Measurements from ENCODE around the gene AHI1. TPM values are rescaled to one million over a fixed set of nuclear protein-coding genes. Genes with fewer than 3 reads are reported as not detected.

Gene AHI1
- total and polyA plus RNA-seq, 11 donors, result 5.7 to 17.1 (median 10.3) TPM

DNA sequence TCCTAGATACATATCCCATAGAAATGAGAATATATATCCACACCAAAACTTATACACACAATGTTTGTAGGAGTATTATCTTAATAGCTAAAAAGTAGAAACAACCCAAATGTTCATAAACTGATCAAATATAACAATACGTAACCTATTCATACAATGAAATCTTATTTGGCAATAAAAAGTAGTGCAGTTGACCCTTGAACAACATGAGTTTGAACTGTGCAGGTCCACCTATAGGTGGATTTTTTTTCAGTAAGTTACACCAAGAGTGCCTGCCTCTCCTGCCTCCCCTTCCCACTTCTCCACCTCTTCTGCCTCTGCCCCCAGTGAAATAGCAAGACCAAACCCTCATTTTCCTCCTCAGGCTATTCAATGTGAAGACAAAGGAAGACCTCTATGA is 95.2 kb downstream of the AHI1 start:
- ATAC-seq, result no peak
- peaks cover 0 to 58% (median 14%) of the 10 kb centered on the region in 9 donors for H3K36me3 ChIP-seq
- DNase-seq, result no peak
- no peak for TF ChIP-seq POLR2A (IDR thresholded peaks at IDR 0.05)
- TF ChIP-seq, protein P1, sequence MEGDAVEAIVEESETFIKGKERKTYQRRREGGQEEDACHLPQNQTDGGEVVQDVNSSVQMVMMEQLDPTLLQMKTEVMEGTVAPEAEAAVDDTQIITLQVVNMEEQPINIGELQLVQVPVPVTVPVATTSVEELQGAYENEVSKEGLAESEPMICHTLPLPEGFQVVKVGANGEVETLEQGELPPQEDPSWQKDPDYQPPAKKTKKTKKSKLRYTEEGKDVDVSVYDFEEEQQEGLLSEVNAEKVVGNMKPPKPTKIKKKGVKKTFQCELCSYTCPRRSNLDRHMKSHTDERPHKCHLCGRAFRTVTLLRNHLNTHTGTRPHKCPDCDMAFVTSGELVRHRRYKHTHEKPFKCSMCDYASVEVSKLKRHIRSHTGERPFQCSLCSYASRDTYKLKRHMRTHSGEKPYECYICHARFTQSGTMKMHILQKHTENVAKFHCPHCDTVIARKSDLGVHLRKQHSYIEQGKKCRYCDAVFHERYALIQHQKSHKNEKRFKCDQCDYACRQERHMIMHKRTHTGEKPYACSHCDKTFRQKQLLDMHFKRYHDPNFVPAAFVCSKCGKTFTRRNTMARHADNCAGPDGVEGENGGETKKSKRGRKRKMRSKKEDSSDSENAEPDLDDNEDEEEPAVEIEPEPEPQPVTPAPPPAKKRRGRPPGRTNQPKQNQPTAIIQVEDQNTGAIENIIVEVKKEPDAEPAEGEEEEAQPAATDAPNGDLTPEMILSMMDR (IDR thresholded peaks at IDR 0.05), result no peak
- H3K27me3 ChIP-seq, result no peaks in the 10 kb centered on the region
- 95 to 100% (median 99%) methylated on average over 1 of the region's 1 CpG for WGBS, 4 donors
- intact Hi-C loops (cut with DNase I), result no loop called here
- no peak overlapping the region for H3K27ac ChIP-seq
- H3K4me3 ChIP-seq, result no peak overlapping the region
- H3K4me1 ChIP-seq, result no peaks in the 10 kb centered on the region
- H3K9me3 ChIP-seq, result no peaks in the 10 kb centered on the region

DNA sequence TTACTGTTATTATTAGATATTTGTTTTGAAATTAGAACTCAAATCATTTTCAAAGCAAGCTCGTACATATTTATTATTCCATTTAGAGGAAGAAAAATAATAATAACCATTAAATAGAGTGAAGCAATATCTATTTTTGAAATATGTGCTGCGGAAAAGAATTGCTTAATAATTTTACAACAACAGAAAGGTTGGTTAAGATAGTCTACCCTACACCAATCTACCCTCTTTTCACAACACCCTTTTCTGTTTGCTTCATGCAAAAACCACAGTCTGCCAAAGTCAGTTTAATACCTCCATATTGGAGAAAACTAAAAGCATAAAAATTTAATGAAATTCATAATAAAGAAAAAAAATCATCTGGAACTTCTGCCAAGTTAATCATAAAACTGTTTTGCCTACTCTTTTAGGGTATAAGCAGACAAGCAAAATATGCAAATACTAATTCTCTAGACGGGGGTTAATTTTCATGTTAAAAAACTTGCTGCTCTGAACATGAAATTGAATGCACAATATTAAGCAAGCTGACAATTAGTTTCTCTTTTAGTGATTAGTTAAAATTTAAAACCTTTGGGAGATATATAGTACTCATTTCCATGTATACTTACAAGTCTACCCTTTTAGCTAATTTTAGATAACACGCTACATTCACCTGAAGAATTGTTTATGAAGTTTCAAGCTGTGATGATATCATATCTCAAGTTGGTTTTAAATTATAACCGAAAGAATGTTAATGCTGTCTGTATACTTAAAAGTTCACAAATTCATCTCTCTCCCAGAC is 100.2 kb downstream of the AHI1 start:
- Histone ChIP-seq H3K27ac (no peak overlapping the region), H3K9me3 (no peaks in the 10 kb centered on the region), H3K4me3 (no peak overlapping the region), H3K36me3 (peaks cover 0 to 33% (median 0%) of the 10 kb centered on the region in 9 donors), H3K4me1 (no peaks in the 10 kb centered on the region), H3K27me3 (no peaks in the 10 kb centered on the region)
- DNase-seq (no peak), ATAC-seq (no peak)
- intact Hi-C loops (cut with DNase I), result no loop called here
- WGBS, 4 donors, result 91 to 96% (median 93%) methylated on average over 5 of the region's 5 CpGs
- TF ChIP-seq, protein P1 (IDR thresholded peaks at IDR 0.05), result no peak
- TF ChIP-seq POLR2A (IDR thresholded peaks at IDR 0.05), result no peak

DNA sequence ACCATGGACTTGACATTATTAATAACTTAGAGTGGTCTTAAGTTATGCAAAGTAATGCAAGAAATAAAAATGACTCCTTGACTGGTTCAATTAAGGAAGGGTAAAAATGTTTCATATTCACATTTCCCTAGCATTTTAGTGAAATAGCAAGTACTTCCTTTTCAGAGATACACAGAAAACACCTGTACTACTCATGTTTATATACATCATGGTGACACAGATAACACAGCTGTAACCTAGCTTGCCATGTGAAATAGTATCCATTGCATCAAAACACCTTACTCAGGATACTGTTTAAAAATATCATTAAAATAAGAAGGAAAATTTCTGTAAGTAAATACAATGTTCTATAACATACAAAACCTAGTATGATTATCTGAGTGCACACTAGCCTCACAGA is 102.4 kb downstream of the AHI1 start:
- TF ChIP-seq, protein P1 (IDR thresholded peaks at IDR 0.05), result no peak
- intact Hi-C loops (cut with DNase I), result no loop called here

DNA sequence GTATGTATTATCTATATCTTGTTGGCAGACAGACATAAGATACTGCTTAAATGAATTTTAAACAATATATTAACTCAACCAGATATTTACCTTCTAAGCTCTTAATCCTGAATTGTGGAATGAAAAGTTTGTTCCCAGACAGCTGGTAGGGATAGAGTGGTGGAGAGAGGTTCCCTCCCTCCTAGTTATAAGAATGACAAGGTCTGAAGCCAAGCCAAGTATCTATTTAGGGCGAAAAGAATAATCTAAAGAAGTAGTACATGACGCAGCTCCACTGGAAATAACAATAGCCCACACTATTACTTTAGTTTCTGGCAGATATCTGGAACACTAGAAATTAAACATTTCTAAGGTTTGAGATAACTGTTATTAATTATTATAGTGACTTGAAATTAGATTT is 104.3 kb downstream of the AHI1 start:
- 39 to 53% (median 49%) methylated on average over 2 of the region's 2 CpGs for WGBS, 4 donors
- Histone ChIP-seq H3K4me1 (no peaks in the 10 kb centered on the region), H3K9me3 (no peaks in the 10 kb centered on the region), H3K27me3 (no peaks in the 10 kb centered on the region), H3K27ac (no peak overlapping the region), H3K4me3 (no peak overlapping the region), H3K36me3 (peaks cover 0 to 43% (median 0%) of the 10 kb centered on the region in 9 donors)
- ATAC-seq (peak; percentile 58 to 90 (median 78)), DNase-seq (no peak)
- TF ChIP-seq, protein P1 (IDR thresholded peaks at IDR 0.05), result no peak
- no peak for TF ChIP-seq POLR2A (IDR thresholded peaks at IDR 0.05)
- intact Hi-C loops (cut with DNase I), result no loop called here

More for the DNA sequence above, 102.4 kb downstream of the AHI1 start:
- Histone ChIP-seq H3K27ac (no peak overlapping the region), H3K4me3 (no peak overlapping the region), H3K36me3 (peaks cover 0 to 30% (median 0%) of the 10 kb centered on the region in 9 donors), H3K9me3 (no peaks in the 10 kb centered on the region), H3K4me1 (no peaks in the 10 kb centered on the region), H3K27me3 (no peaks in the 10 kb centered on the region)
- DNase-seq, result no peak
- no peak for ATAC-seq

All from heart left ventricle (tissue), 16 donors.